GM21390 (cell line): ENCODE data around the gene FBXO17.
"Not testable (repeated sequence)": the region's sequence is repeated elsewhere in the genome, so short reads cannot be mapped to it uniquely, and the experiment has no call there.

Experiments
- ATAC-seq: cut with Tn5 transposase; IDR thresholded peaks from one replicate; pipeline ENCODE4 v1.9.1; 2021; ENCODE audit not compliant: unreplicated experiment

FBXO17 gene

DNA sequence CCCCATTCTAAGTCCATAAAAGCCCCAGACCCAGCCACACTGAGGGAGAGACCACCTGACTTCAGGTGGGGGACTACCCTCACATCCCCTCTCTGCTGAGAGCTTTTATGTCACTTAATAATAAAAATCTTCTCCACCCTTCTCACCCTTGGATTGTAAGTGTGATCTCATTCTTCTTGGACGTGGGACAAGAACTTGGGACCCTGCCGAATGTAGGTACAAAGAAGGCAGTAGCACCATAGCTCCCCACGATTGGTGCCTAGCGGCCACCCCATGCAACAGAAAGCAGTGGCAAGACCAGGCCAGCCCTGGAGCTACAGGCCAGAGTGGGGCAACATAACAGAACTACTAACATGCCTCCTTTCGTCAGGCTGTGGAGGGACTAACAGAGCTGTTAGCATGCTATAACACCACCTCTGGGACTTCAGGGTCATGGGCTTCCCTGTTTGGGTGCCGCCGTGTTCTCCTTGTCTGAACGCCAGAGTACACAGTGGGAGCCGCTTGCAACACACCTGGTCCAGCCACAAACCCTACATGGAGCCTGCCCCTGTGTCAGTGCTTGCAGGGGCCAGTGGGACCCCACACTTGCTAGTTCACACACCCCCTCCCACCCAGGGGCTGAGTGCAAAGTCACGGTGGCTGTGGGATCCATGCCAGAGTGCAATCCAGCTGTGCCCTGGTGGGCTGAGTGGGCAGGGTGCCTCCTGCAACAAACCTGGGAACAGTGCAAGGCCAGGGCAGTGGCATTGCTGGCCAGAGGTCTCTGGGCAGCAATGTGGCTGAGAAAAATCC is 5.2 kb upstream of the FBXO17 start:
- ATAC-seq, result no peak

- no peak for ATAC-seq
Observed at GRCh38 chr19:38979812-38980211, 4.3 kb upstream of the FBXO17 start.

DNA sequence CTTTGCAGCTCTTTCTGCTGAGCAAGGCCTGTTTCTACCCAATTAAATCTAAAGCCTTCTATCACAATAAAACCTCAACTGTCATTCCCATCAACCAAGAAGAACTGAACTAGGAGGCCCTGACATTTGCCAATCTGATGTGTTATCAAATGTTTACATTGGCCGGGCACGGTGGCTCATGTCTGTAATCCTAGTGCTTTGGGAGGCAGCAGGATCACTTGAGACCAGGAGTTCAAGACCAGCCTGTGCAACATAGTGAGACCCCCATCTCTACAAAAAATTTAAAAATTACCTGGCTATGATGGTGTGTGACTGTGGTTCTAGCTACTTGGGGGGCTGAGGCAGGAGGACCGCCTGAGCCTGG is 2.8 kb upstream of the FBXO17 start:
- ATAC-seq, result no peak

GRCh38 chr19:38977445-38978325 is 2.1 kb upstream of the FBXO17 start:
- ATAC-seq, result peak; percentile 69

DNA sequence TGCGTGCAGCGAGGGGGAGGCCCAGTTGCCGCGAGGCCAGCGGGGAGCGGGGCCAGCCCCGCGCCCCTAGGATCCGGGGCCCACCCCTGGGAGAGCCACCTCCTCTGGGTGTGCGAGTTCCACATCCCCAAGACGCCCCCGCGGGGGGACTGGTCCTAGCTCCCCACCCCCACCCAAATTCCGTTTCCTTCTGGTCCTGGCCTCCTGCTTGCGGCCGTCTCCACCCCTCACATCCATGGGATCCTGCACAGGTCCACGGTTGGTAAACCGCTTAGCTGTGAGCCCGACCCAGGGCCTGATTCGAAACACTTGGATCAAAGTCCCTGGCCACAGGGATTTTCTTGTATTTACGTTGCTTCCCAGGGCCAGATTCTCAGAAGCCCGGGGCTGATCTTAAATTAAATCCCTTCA is 324 bp upstream of the FBXO17 start:
- ATAC-seq, result no peak

DNA sequence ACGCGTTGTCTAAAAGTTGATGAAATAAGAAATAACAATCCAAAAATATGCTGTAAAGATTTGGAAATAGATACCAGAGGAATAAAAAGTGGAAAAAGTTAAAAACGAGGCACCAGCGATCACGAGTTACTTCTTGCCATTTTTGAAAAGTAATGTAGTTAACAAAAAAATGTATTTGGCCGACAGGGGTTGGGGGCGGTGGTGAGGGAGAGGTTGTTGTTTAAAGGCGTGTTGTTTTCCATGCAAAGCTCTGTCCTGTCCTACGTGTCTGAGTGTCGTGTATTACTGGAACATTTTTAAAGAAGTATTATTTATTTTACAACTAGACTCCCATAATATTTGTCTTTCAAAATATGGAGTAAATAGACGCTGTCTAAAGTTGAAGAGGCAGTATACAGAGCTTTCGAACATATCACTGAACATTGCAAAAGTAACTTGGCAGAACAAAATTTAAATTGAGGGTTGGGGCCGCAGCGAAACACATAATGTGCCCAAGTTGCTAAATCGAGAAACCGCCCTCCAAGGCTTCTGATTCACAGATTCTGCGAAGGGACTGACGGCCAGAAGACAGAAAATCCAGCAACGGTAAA is 823 bp downstream of the FBXO17 start:
- no peak for ATAC-seq

DNA sequence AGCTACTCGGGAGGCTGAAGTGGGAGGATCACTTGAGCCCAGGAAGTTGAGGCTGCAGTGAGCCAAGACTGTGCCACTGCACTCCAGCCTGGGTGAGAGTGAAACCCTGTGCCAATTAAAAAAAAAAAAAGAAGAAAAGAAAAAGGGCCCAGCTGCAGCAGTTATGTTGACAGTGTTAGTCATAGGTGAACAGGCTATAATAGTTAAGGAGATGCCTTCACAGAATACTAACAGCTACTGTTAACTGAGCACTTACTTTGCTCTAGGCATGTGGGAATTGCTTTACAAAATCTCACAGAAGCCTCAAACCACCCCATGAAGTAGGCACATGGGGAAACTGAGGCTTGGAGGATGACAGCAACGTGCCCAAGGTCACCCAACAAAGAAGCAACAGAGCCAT is 3.9 kb downstream of the FBXO17 start:
- ATAC-seq, result no peak

GRCh38 chr19:38970664-38971532 is 4.6 kb downstream of the FBXO17 start:
- no peak for ATAC-seq

DNA sequence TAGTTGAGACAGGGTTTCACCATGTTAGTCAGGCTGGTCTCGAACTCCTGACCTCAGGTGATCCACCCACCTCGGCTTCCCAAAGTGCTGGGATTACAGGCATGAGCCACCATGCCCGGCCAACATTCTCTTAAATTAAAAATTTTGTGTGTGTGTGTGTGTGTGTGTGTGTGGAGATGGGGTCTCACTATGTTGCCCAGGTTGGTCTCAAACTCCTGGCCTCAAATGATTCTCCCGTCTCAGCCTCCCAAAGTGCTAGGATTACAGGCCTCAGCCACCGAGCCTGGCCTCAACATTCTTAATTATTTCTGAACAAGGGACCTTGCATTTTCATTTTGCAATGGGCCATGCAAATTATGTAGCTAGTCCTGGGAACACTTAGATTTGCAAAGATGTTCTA is 9.4 kb downstream of the FBXO17 start:
- ATAC-seq, result not testable (repeated sequence)

DNA sequence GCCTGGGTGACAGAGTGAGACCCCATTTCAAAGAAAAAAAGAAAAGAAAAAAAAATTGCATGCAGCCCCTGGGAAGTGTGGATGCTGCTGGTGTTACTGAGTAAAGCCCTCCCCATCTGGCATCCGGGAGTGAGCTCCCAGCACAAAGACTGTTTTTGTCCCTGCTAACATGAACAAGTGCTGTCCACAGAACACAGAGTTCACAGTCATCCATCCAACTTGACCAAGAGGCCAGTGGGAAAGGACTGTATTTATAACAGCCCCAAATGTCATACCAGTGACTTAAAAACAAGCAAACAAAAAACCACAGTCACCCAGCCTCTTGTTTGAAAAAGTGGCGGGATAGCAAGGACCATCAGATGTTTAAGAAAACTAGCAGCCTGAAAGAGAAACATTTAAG is 10.8 kb downstream of the FBXO17 start:
- ATAC-seq, result no peak

DNA sequence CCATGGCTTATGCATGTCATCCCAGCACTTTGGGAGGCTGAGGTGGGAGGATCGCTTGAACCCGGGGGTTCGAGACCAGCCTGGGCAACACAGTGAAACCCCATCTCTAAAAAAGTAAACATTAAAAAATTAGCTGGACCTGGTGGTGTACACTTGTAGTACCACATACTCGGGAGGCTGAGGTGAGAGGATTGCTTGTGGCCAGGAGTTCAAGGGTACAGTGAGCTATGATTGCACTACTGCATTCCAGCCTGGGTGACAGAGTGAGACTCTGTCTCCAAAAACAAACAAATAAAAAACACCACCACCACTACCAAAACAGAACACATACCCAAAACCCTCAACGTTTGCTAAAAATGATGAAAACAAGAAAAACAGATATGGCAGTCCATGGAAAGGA is 15.9 kb downstream of the FBXO17 start:
- ATAC-seq, result no peak

GRCh38 chr19:38958301-38958700 is 17.2 kb downstream of the FBXO17 start:
- no peak for ATAC-seq

- no peak for ATAC-seq
Observed at GRCh38 chr19:38956264-38956663, 19.3 kb downstream of the FBXO17 start.

DNA sequence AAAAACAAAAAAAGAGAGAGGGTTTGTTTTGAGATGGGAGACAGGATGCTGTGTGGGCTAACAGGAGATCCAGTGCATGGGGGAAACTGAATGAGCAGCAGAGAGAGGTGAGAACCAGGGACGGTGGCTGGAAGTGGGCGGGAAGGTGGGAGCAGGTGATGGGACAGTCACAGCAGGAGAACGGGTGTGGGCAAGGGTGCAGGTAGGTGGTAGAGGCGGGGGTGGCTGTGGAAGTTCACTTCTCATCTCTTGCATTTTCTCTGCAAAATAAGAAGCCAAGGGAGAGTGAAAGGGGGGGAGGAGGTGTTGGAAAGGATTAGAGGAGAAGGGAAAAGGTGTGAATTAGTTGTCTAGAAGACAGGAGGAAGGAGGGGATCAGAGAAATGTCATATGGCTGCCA is 21.9 kb downstream of the FBXO17 start:
- no peak for ATAC-seq

- no peak for ATAC-seq
Observed at GRCh38 chr19:38952395-38953165, 23.0 kb downstream of the FBXO17 start.

GRCh38 chr19:38951187-38951586 is 24.4 kb downstream of the FBXO17 start:
- no peak for ATAC-seq

GRCh38 chr19:38949580-38950367 is 25.8 kb downstream of the FBXO17 start:
- peak; percentile 49 for ATAC-seq

DNA sequence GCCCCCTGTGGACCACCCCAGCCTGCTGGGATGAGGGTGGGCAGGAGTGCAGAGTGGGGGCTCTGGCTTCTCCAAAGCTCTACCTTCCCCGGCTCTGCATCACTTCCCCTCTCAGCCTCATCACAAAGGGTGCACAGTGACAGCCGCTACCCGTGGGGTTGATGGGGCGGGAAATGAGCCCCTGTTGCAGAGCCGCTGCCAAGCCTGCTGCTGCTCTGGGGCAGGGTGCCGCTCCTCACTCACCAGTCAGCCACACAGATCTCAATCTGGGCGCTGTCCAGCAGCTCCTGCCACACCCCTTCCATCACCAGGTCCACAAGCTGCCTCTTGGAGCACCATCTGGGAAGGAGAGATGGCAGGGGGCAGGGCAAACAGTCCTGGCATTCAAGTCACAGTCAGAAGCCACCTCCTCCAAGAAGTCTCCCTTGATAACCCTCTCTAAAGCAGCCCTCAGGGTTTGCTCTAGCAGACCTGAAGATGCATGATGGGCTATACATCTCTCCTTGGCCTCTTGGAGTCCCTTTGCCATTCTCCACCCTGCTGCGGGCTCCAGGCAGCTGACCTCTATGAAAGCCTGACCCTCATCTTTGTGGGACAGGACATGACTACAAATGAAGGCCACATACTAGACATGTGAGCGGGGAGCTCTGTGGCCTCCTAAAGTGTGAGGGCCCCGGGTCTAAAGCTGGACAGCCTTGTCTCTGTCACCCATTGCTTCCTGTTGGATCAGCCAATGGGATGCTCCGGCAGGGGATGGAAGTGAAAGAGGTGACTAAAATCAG is 29.1 kb downstream of the FBXO17 start:
- no peak for ATAC-seq
